ENCODE results near the gene DNAH6.
"Not testable (repeated sequence)": the region's sequence is repeated elsewhere in the genome, so short reads cannot be mapped to it uniquely, and the experiment has no call there.

DNAH6 gene

DNA sequence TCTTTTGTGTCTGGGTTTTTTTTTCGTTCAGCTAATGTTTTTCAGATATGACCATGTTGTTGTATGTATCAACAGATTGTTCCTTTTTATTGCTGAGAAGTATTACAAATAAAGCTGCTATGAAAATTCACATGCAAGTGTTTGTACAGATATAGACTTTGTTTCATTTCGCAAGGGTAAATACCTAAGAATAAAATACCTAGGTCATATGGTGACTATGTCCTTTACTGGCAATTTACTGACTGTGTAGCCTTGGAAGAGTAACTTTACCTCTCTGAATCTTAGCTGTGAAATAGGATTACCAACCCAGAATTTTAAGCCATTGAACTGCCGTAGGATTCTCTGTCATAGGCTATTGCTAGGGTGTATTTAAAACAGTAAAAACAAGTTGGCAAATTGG lies 19.0 kb upstream of the DNAH6 start:
- DNase-seq (ENCODE audit: low read depth), result no peak

DNA sequence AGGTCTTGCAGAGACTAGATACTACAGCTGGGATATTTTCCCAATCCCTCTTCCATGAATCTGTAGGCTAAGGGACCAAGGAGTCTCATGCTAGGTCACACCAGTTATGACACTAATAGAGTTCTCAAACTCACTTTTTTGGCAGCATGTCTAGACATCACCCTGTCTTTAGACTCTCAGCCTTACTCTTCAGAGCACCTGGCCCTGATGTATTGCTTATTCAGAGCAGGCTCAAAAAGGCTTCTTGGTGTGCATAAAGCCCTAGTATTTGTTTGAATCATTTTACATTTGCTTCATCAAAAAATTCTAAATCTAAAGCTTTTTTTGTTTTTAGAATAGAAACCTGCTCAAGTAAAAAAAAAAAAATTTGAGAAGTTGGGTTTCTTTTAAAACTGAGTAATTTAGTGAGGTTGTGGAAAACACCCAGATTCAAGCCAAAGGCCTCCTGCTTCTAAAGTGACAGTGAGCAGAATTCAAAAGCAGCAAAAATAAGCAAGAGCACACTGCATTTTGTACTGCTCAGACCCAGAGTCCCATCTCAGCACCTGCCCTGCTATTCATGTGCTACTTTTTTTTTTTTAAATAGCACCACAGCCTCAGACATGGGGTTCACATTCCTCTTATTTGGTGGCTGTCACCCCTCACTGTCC lies 18.0 kb upstream of the DNAH6 start:
- no peak for DNase-seq (ENCODE audit: low read depth)

DNA sequence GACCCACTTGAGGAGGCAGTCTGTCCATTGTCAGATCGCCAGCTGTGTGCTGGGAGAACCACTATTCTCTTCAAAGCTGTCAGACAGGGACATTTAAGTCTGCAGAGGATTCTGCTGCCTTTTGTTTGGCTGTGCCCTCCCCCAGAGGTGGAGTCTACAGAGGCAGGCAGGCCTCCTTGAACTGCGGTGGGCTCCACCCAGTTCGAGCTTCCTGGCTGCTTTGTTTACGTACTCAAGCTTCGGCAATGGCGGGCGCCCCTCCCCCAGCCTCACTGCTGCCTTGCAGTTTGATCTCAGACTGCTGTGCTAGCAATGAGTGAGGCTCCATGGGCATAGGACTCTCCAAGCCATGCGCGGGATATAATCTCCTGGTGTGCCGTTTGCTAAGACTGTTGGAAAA lies 5.3 kb upstream of the DNAH6 start:
- DNase-seq (ENCODE audit: low read depth), result not testable (repeated sequence)

DNA sequence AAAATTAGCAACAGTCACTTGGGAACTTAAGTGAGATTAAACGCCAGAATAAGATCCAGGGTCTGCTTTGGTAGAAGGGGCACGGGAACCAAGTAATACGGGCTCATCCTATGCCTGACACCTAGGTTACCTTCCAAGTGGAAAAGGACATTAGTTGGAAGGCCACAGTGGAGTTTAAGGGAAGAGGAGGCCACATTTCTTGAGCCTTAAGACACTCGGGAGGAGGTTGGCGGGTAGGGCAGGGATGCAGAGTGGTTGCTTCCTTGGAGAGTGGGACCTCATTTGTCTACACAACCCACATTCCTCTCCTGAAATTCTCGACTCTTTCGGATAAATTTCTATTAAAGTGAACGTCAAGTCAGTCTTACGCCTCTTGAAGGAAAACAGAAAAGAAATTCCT lies 510 bp upstream of the DNAH6 start:
- no peak for DNase-seq (ENCODE audit: low read depth)

DNA sequence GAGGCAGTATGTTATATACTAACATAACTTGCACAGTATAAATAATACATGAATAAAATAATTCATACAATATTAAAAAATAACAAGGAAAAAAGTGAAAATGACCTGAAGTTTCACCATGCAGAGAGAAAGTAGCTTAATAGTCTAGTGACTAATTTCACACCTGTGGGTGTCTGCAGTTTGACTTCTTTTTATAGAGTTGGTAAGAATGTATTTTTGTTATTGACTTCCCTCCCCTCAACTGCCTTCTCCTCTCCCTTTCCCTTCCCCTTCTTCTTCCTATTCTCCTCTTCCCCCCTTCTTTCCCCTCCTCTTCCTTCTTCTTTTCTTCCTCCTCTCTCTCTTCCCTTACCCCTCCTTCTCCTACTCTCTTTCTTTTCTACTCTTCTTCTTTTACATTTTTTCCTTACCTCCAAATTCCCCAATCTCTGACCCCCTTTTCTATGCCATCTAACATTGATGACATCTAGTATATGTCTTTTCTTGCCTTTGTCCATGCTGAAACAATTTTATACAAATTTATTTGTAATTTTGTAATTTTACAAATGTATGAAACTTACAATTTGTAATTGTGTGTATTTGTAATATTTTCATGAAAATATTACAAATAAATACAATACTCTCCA lies 3.1 kb downstream of the DNAH6 start:
- DNase-seq (ENCODE audit: low read depth), result no peak

DNA sequence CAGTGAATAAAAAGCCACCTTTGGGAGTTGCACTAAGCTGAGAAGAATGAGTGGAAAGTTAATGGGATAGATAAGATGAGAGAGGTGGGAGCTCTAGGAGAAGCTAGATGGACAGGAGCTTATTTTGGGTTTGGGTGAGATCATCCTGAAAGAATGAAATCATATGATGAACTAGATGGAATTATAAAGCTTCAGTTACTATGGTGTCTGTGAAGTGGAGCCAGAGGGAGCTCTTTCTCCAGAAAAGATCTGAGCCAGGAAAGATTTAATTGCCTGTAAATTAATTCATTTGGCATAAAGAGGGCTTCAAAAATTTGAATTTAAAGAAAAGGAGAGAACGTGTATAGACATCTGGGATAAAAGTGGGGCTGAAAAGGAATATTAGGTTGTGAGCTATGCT lies 10.3 kb downstream of the DNAH6 start:
- no peak for DNase-seq (ENCODE audit: low read depth)

DNA sequence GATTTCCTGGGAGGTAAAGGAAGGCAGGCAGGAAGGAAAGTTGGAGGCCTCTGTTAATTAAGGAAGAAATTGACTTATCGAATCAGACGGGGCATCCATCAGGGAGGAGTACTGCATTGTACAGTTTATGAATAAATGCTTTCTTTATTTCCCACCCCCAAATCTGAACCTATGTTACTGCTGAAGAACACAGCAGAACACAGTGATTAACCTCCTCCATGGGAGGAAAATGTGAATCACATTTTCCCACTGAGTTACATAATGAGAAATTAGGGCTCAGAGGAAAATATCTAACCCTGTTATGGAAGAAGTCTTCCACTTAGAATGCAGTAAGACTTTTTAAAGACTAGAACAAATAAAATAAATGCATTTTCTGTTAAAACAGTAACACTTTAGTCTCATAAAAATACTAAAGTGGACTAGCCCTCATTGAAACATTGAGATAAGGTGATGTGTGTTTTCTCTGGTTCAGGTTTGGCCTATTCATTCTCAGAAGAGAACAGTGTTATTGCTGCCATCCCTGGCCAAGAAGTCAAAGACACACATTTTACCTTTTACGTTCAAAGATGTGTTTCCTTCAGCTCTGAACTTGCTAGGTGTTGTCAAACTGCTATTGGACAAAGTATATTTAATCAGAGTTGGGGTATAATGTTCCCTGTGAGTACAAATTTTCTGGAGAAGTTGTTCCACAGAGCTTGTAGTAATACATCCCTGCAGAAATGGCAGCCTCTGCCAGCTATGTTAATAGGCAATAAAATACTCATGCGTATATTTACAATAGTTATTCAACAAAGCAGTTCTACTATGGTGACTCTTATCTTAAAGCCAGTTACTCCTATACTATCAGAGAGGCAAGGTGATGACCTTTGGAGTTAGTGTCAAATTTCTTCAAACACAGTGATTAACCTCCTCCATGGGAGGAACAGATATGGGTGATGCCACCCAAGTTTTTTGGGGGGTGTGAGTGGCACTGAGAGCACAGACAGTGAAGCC lies 11.1 kb downstream of the DNAH6 start:
- no peak for DNase-seq (ENCODE audit: low read depth)

DNA sequence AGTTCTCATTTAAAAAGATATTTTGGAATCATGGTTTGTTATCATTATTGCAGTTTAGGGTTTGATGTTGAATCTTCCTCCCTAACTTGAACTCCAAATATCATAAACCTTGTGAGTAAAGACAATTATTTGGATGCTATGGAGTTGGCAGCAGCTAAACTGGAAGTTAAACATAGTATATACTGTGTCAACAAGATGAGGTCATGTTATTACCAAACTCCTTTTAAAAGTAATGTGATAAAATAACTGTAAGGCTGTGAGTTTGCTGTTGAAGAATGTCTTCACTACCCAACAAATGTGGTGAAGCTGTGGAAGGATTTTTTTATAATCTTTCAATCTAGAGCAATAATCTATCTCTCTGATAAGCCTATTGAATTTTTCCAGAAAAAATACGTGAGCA lies 16.0 kb downstream of the DNAH6 start:
- DNase-seq (ENCODE audit: low read depth), result no peak

DNA sequence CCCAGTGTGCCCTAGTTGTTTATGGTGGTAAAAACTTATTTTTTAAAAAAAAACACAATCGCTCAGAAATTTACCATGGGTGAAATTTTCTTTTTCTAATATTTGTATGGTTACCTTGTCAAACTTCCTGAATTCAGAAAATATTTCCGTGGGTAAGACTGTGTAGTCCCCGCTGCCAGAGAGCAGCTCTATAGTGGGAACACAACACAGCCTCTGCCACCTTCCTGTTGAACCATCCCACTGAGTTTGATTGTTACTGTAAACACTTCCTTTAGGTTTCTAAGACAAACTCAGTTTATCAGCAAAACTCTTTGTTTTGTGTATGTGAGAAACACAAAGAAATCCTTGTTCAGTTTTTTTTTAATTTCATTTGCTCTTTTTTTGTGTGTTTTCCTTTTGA lies 17.9 kb downstream of the DNAH6 start:
- DNase-seq (ENCODE audit: low read depth), result no peak

DNA sequence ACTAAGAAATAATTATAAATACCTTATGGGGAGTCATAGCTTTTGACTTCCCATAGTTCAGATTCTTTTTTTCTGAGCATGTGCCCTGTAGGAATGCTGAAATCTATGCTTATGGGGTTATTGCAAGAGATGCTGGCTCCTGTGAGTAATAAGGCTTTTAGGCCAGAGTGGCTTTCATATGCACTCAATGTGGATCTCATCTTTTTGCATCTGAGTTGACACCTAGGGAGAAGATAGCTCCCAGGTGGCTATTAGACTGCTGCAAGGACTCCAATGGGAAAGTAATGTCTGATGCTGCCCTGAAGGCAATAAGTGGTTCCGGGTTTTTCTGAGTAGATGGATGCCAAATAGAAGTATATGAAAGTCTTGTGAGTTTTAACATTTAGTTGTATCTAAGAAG lies 21.0 kb downstream of the DNAH6 start:
- no peak for DNase-seq (ENCODE audit: low read depth)

DNA sequence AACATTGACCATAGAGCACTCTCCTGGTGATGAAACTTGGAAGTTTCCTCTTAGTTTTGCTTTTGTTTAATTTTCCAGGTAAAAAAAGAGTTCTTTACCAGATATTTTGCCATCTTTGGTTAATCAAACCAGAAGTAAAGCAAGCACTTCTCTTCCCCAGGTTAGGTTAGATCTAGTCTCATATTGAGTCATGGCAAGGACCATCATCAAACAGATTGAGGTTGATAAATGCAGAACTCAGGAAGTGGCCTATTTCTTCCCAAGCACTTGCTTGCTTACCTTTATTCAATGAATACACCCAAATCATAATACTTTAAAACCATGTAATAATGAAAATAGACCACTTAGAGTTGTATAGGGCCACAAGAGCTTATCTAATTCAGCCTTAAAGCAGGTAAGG lies 23.4 kb downstream of the DNAH6 start:
- no peak for DNase-seq (ENCODE audit: low read depth)

DNA sequence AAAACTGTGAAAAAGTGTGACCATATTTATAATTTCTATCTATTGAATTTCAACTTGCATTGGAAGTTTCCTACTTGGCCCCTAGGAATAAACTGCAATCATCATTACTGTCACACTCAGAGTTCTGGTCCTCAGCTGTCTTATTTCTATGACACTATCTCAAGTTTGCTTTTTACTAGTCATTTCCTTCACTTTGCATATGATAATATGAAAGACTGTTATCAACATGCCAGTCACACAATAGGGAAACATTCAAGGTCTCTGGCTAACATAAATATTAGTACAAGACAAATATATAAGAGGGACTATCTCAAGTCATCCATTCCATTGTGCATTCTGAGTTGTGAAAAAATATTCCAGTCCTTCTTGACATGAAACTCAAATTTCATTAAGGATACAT lies 28.7 kb downstream of the DNAH6 start:
- no peak for DNase-seq (ENCODE audit: low read depth)

DNA sequence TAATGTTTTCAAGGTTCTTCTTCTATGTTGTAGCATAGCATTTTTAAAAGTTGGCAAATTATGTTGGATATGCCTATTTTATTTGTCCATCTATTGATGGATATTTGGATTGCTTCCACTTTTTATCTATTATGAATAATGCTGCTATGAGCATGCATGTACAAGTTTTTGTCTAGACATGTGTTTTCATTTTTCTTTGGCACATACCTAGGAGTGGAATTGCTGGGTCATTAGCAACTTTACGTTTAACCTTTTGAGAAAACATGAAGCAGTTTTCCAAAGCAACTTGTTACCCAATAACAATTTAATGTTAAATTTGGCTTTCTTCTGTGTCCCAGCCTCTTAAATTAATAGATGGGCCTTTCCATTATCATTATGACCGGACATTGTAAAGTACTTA lies 30.3 kb downstream of the DNAH6 start:
- no peak for DNase-seq (ENCODE audit: low read depth)

DNA sequence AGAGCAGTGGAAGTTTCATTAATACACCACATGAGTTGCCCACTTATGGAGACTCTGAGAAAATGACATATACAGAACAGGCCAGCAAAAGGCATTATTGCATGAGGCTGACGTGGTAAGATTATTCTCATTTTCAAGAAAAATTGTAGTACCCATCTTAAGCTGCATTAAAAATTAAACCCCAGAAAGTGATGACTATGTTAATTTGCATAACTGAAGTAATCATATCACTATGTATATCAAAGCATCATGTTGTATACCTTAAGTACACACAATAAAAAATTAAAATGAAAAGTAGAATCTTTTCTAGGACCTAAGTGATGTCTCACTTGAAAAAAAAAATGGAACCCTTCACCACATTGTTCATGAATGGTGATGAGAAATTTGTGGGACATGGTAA lies 32.0 kb downstream of the DNAH6 start:
- no peak for DNase-seq (ENCODE audit: low read depth)

DNA sequence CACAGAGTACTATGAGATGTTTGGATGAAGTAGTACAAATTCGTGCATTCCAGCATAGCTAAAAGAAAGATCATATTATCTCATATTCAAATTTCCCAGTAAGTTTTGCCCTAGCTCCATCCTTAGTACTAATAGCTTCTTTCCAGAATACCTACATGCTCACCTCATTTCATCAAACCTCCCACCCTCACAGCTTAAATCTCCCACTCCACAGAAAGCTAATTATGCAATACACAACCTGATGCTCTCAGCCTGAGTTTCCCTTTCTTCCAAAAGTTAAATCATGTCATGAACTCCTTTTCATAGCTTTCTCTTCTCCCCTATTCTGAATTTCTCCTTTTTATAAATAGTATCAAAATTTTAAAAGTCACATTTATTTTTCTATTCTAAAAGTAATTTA lies 34.6 kb downstream of the DNAH6 start:
- DNase-seq (ENCODE audit: low read depth), result no peak

DNA sequence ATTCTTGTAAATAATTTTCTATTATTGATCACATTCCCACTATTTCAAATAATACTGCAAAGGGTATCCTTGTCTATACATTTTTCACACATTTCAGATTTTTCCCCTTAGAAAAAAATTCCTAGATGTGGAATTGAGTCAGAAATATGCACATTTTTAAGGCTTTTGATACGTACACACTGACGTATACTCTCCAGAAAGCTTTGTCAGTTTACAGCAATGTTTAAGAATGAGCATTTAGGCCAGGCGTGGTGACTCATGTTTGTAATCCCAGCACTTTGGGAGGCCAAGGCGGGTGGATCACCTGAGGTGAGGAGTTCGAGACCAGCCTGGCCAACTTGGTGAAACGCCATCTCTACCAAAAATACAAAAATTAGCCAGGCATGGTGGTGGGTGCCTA lies 35.2 kb downstream of the DNAH6 start:
- not testable (repeated sequence) for DNase-seq (ENCODE audit: low read depth)

DNA sequence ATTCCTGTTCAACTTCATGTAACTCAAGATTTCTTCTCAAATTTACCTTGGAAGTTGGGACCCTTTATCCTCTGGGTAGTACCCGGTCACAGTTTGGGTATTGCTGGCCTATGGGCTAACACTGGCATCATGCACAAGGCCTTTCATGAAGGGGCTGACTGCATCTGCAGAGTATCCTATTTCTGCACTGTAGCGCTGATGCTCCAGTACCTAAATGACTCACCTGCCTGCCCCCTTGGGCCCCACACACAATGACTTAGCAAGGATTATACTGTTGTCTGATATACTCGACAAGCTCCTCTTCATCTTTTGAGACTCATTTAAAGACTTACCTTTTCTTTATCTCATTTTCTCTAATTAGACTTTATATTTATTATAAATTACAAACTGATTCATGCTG lies 39.9 kb downstream of the DNAH6 start:
- no peak for DNase-seq (ENCODE audit: low read depth)

DNA sequence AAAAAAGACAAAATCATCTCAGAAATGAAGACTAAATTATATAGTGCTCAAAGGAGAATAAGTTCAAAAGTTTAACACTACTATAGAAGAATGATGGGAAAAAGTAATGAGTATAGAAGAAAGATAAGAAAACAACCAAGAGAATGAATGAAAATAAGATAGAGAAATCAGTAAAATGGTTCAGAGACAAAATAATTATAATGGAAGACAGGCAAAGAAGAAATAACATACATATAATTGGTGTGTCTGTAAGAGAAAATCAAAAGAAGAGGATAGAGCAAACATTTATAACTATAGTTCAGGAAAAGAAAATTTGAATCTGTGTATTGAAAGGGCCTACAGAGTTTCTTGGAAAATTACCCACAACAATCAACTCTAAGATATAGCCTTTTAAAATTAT lies 43.5 kb downstream of the DNAH6 start:
- no peak for DNase-seq (ENCODE audit: low read depth)

DNA sequence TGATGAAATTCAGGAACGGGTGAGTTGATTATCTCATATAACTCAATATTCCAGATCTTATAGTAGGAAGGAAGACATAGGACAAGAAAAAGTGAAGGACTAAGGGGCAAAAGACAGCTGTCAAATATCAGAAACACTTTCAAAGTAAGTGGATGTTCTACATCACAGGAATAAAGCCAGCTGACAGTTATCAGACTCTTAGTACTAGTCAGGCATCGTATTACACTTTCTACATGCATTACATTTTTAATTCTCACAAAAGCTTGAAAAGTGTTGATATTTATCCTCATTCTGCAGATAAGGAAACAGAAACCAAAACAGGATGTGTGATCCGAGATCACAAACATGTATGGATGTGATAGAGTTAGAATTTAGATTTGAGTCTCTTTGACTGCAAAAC lies 63.4 kb downstream of the DNAH6 start:
- DNase-seq (ENCODE audit: low read depth), result no peak

DNA sequence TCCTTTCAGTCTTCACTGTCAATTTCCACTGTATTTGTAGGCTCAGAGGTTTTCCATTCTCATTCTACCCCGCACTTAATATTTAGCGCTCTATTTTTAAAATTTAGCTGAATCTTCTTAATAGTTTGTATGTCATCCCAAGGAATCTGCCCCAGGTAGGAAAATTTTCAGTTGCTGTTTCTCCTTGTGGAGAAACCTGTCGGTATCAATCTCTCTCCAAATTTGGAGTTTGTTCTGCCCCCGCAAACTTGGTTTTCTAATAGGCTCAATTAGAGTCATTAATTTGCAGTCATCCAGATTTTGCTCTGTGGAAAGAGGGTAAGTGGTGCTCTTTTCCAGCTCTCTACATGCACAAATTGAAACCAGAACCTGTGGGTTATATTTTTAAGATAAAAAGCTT lies 87.6 kb downstream of the DNAH6 start:
- no peak for DNase-seq (ENCODE audit: low read depth)

DNA sequence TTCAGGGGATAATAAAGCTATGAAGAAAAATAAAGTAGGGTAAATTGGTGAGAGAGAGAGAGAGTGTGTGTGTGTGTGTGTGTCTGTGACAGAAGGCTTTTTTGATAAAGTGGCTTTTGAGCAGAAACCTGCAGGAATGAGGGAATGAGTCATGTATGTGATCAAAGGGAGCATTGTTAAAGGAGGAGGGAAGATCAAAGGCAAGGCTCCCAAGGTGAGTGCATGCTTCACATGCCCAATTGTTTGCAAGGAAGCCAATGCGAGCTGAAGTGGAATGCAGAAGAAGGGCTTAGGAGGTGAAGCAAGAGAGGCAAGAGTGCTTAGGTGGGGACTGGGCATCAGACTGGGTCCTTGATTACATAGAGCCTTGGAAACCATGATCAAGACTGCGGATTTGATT lies 96.8 kb downstream of the DNAH6 start:
- DNase-seq (ENCODE audit: low read depth), result no peak

DNA sequence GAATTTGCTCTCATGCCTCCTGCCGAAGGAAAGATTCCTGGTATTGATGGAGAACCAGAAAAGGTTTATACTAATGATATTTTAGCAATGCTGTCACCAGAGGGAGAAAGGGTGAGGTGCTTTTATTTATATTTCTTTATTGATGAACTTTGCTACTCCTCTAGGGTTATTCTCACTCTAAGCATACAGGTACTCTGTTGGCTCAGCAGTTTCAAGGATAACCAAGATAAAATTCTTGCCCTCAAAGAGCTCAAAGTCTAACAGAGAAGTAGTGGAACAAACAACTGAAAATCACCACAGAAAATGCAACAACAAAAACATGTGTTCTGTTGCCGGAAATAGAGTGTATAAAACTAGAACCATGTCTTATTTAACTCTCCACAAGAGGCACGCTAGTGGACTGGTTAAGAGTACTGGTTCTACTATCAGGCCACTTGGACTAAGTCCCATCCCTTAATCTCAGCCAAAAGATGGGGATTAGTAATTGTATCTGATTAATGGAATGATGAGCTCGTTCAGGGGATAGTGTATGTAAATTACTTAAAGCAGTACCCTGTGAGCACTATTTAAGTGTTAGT lies 103.6 kb downstream of the DNAH6 start:
- no peak for DNase-seq (ENCODE audit: low read depth)

DNA sequence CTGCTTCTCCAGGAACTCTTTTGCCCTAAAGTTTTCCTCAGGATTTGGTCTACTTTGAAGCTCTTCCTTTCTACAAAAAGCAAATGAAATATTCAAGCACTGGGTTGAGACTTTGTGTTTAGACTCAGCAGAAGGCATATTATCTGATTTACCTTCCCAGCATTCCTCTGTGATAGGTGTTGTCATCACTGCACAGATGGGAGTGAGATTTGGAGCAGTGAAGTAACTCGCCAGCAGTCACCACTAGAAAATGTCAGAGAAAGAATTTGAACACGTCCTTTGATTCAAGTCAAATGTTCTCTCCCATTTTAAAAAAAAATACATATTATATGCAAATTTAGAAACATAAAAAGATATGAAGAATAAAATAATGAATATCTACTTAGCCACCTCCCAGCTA lies 112.2 kb downstream of the DNAH6 start:
- no peak for DNase-seq (ENCODE audit: low read depth)

All from GM04503 (cell line).